Esophagus muscularis mucosa (tissue), 3 donors: ENCODE results near the gene BBX.

Experiments
- CTCF ChIP-seq, 3 experiments: fragments of 200-600 bp in 2 of 3; fragments of 450-650 bp in 1 of 3; sonication (generic) in 2 of 3; IDR thresholded peaks; one replicate each; pipeline ENCODE4 v1.5.1; 2017 to 2019; ENCODE audit warnings: antibody characterized with exemption in 3 of 3, mild to moderate bottlenecking in 2 of 3, moderate library complexity in 1 of 3
- EP300 ChIP-seq: sonication (generic); formaldehyde crosslinking; IDR thresholded peaks from one replicate; pipeline ENCODE4 v1.6.1; 2017; ENCODE audit warnings: antibody characterized with exemption

GRCh38 chr3:107729686-107730085, 206.9 kb downstream of the BBX start:
- TF ChIP-seq CTCF (IDR thresholded peaks at IDR 0.05), result no peak
- TF ChIP-seq EP300, result no peak
